NCI-H526 (cell line): Measurements from ENCODE around the gene AGO4.

Experiments used
- DNase-seq, 2 experiments: peaks; one replicate each; lab custom pipeline; 2025; lab: John Stamatoyannopoulos, UW

The AGO4 gene

DNA sequence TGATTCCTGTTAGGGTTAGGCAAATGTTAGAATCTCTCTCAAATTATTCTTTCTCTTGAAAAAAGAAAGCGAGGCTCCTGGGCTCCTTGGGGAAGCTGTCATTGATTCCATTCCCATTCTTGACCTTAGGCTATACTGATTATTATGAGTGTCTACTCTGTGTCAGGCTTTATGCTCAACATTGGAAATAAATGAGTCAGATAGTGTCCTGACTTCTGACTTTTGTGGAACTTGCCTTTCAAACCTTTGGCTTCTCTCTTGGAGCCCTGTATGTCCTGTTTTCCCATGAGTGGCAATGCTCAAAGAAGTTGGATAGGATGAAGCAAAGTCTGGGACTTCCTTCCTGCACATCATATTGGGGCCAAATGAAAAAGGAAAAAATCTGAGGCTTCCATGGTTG is 86.8 kb downstream of the AGO4 start:
- DNase-seq: no peak

- DNase-seq: no peak
Measured at GRCh38 chr1:35899941-35900340, 92.1 kb downstream of the AGO4 start.

- DNase-seq: no peak
Measured at GRCh38 chr1:35901235-35901634, 93.4 kb downstream of the AGO4 start.

GRCh38 chr1:35902671-35903070 is 94.9 kb downstream of the AGO4 start:
- DNase-seq: no peak
